KOPT-K1 (cell line): Measurements from ENCODE around the gene PRR4.
A peak's percentile ranks its signal among the peaks of the same experiment; 100 is the strongest.

Source experiments
- H3K27ac ChIP-seq: fragments of 200-600 bp; sonication (generic); 2 replicates; pipeline ENCODE4 v1.5.1; 2016; ENCODE audit warnings: antibody characterized with exemption, mild to moderate bottlenecking, low read depth, low read length; ENCODE audit not compliant: poor library complexity, severe bottlenecking
- H3K36me3 ChIP-seq: fragments of 200-600 bp; sonication (generic); 2 replicates; pipeline ENCODE4 v1.5.1; 2017; ENCODE audit warnings: antibody characterized with exemption, mild to moderate bottlenecking, low read length, moderate library complexity; ENCODE audit not compliant: insufficient read depth
- H3K9me3 ChIP-seq: fragments of 200-600 bp; sonication (generic); 2 replicates; pipeline ENCODE4 v1.5.1; 2017; ENCODE audit warnings: antibody characterized with exemption, low read length, mild to moderate bottlenecking; ENCODE audit not compliant: insufficient read depth, poor library complexity, severe bottlenecking

The PRR4 gene, protein sequence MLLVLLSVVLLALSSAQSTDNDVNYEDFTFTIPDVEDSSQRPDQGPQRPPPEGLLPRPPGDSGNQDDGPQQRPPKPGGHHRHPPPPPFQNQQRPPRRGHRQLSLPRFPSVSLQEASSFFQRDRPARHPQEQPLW

DNA sequence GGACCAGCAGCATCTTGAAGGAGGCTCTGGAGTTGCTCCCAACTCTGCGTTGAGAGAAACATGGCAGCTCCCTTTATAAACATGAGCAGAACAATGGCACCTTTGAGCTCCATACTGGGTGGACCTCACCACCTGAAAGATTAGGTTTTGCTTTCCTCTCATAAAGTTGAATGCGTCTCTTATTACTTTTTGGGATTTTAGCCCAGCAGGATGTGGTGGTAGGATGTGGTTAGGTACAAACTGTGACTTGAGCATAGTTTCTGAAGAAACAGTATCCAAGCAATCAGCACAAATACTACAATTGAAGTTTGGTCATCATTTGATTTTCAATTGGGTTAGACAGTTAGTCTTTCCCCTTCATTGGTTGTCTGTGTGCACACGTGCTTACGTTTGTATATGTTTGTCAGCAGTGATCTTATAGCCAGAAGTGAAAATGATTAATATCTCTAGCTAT is at the start of gene PRR4:
PRR4 (minus strand) TSS at position 51 of the 454 bp plus-strand sequence; CDS start at position 13, 38 bp downstream.
- no peaks in the 10 kb centered on the region for H3K9me3 ChIP-seq
- H3K36me3 ChIP-seq: peaks cover 7% of the 10 kb centered on the region; the same call in 1 of the 2 replicates
- peak within 1 kb of the TSS; percentile 8 for H3K27ac ChIP-seq

DNA sequence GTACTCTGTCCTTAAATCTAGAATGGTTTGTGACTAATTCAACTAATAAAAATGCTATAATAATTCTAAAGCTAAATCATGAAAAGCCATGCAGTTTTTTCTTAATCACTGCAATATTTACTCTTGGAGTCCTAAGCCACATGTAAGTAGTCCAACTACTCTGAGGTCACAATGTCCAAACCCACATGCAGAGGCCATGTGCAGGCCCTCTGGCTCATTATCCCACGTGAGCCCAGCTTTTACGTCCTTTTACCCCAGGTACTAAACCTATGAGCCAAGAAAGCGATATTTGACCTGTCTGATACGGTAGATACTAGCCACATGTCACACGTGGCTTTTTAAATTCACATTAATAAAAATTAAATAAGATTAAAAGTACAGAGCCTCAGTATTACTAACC is 47.6 kb upstream of the PRR4 start:
- Histone ChIP-seq H3K36me3 (no peaks in the 10 kb centered on the region), H3K9me3 (peaks cover 36% of the 10 kb centered on the region), H3K27ac (no peak overlapping the region)

GRCh38 chr12:10891937-10892336 is 42.7 kb upstream of the PRR4 start:
- H3K36me3 ChIP-seq: 0 out of 2 replicates have a peak, but pooled peaks cover 7% of the 10 kb centered on the region
- H3K9me3 ChIP-seq: peaks cover under 1% of the 10 kb centered on the region
- H3K27ac ChIP-seq: no peak overlapping the region

- Histone ChIP-seq H3K27ac (no peak overlapping the region), H3K36me3 (0 out of 2 replicates have a peak, but pooled peaks cover 7% of the 10 kb centered on the region), H3K9me3 (no peaks in the 10 kb centered on the region)
These were observed 40.0 kb upstream of the PRR4 start for GRCh38 chr12:10889226-10889625.

DNA sequence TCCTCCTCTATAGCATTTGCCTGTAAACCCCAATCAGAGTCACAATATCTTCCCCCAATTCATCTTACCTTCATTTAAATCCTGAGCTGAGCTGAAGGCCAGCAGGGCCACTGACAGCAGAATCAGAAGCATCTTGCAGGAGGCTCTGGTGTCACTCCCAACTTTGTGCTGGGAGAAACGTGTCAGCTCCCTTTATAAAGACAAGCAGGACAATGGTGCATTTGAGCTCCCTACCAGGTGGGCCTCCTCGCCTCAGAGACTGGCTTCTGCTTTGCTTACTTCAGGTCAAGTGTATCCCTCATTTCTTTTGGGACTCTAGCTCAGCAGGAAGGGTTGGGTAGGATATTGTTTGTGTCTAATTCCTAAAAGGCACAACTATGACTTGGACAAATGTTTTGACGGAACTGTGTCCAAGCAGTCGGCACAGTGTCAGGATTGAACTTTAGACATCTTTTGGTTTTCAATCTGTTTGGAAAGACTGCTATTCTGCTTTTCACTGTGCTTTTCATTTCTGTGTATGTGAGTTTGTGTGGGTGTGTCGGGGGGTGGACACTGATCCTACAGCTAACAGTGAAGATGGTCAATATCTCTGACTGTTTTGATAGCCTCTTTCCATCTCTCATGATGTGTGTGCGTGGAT is 34.9 kb upstream of the PRR4 start, which contains the start of gene PRH1:
PRH1 (minus strand) TSS at position 170 of the 640 bp plus-strand sequence; CDS start at position 132, 38 bp downstream.
- Histone ChIP-seq H3K36me3 (no peaks in the 10 kb centered on the region), H3K27ac (no peak within 1 kb of the TSS), H3K9me3 (no peaks in the 10 kb centered on the region)

- no peak overlapping the region for H3K27ac ChIP-seq
- H3K9me3 ChIP-seq: no peaks in the 10 kb centered on the region
- H3K36me3 ChIP-seq: peaks cover 22% of the 10 kb centered on the region; the same call in 1 of the 2 replicates
These were observed 24.1 kb upstream of the PRR4 start for GRCh38 chr12:10873378-10873777.

GRCh38 chr12:10867381-10867780 is 18.1 kb upstream of the PRR4 start:
- Histone ChIP-seq H3K27ac (no peak overlapping the region), H3K9me3 (peaks cover 3% of the 10 kb centered on the region), H3K36me3 (no peaks in the 10 kb centered on the region)

- Histone ChIP-seq H3K27ac (no peak overlapping the region), H3K36me3 (peaks cover 3% of the 10 kb centered on the region; the same call in 1 of the 2 replicates), H3K9me3 (peaks cover 12% of the 10 kb centered on the region)
These were observed 14.4 kb upstream of the PRR4 start for GRCh38 chr12:10863512-10864218.

GRCh38 chr12:10861366-10861765 is 12.1 kb upstream of the PRR4 start:
- no peak overlapping the region for H3K27ac ChIP-seq
- peaks cover 17% of the 10 kb centered on the region; the same call in 1 of the 2 replicates for H3K36me3 ChIP-seq
- peaks cover 35% of the 10 kb centered on the region for H3K9me3 ChIP-seq

GRCh38 chr12:10855807-10856206 is 6.5 kb upstream of the PRR4 start:
- Histone ChIP-seq H3K9me3 (peaks cover 41% of the 10 kb centered on the region), H3K36me3 (peaks cover 27% of the 10 kb centered on the region; the same call in 1 of the 2 replicates), H3K27ac (no peak overlapping the region)

- Histone ChIP-seq H3K27ac (no peak overlapping the region), H3K9me3 (peaks cover 39% of the 10 kb centered on the region), H3K36me3 (peaks cover 25% of the 10 kb centered on the region; the same call in 1 of the 2 replicates)
These were observed 4.5 kb upstream of the PRR4 start for GRCh38 chr12:10853776-10854175.

DNA sequence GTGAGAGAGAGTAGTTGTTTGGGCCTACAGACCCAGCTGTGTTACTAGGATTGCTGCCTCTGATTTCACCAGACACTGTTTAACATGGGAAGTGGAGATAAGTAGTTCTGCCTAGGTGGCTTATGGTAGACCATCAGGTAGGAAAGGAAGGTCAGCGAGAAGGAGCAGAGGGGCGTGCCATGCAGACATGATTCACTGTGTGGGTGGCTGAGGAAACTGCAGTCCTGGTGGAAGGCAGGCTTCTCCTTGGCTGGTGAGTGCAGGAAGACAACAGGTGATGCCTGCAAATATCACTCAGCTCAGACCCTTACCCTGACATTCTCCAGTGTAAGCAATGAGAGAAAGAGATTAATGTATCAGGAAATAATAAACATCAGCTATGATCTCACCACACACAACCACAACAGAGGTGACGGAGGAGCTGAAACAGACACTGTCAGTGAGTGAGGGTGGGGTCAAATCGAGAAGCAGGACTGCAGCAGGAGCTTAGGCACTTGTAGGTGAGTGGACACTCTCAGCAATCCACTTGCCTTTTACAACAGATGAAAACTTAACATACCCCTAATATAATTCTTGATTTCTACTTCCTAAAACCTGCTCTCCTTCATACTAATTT is 2.1 kb upstream of the PRR4 start:
- H3K27ac ChIP-seq: no peak overlapping the region
- peaks cover 15% of the 10 kb centered on the region for H3K9me3 ChIP-seq
- peaks cover 17% of the 10 kb centered on the region; the same call in 1 of the 2 replicates for H3K36me3 ChIP-seq

DNA sequence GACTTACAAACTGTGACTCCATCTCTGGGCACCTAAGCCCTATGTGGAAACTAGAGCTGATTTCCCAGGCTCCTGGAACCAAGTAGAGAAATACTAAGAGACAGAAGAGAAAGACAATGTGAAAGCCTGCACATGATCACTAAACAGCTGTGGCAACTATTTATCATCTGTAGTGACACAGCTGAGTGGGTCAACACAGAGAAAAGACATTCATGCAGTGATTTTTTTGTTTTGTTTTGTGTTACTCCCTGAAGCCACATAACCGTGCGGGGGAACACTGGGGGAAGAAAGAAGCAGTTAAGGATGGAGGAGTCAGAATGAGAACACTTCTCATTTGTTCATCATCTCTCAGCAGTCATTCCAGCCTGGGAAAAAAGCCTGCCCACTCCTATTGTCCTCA is 1.5 kb downstream of the PRR4 start:
- Histone ChIP-seq H3K27ac (no peak overlapping the region), H3K9me3 (no peaks in the 10 kb centered on the region), H3K36me3 (peaks cover 7% of the 10 kb centered on the region; the same call in 1 of the 2 replicates)

DNA sequence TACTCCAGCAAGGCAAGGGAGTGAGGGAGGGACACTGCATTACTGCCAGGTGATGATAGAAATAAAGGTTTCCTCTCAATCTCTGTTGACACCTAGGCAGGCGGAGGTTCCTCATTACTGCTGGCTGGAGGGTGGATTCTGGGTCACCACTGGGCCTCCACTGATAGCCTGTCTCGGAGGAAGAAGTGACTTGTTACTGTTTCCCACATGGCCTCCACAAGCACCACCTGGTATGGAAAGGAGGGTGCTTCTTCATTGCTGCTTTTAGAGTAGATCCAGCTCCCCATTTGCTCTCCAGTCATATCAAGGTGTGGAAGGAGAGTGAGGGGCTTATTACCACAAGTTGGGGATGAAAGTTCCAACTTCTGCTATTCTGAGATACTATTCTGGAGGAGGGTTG is 6.4 kb downstream of the PRR4 start:
- Histone ChIP-seq H3K27ac (no peak overlapping the region), H3K9me3 (no peaks in the 10 kb centered on the region), H3K36me3 (peaks cover 7% of the 10 kb centered on the region; the same call in 1 of the 2 replicates)

- Histone ChIP-seq H3K9me3 (no peaks in the 10 kb centered on the region), H3K27ac (no peak overlapping the region), H3K36me3 (no peaks in the 10 kb centered on the region; the same call in 1 of the 2 replicates)
These were observed 10.8 kb downstream of the PRR4 start for GRCh38 chr12:10838461-10838860.
